K562 (cell line): ENCODE measurements around the gene CYLD. TPM values are rescaled to one million over a fixed set of nuclear protein-coding genes. Genes with fewer than 3 reads are reported as not detected.

Source experiments
- C11orf30 ChIP-seq: fragments of 450-650 bp; IDR thresholded peaks from 2 replicates; pipeline ENCODE4 v1.6.1; 2016; ENCODE audit warnings: low read depth, mild to moderate bottlenecking
- CTCF ChIP-seq, 3 experiments: IDR thresholded peaks in 2 of 3; conservative IDR thresholded peaks in 1 of 3; 2 replicates each; pipeline ENCODE4 v1.5.1; 2011 to 2012; ENCODE audit warnings: low read length in 3 of 3, mild to moderate bottlenecking in 3 of 3, control low read depth in 2 of 3, improper control_type of control experiment in 1 of 3, inconsistent platforms in 1 of 3, low read depth in 1 of 3, mixed read lengths in 1 of 3, moderate library complexity in 1 of 3; ENCODE audit not compliant: insufficient read depth in 2 of 3
- DPF2 ChIP-seq: fragments of 450-650 bp; IDR thresholded peaks from 2 replicates; pipeline ENCODE4 v1.6.1; 2016
- HDGF ChIP-seq: fragments of 450-650 bp; IDR thresholded peaks from 2 replicates; pipeline ENCODE4 v1.6.1; 2016
- ID3 ChIP-seq, 2 experiments: fragments of 250-450 bp in 1 of 2; fragments of 450-650 bp in 1 of 2; sonication (Bioruptor Pico) in 1 of 2; IDR thresholded peaks; 2 replicates each; pipeline versions ENCODE4 v1.6.1 to v1.8.0; 2016 to 2021; ENCODE audit warnings: mild to moderate bottlenecking in 2 of 2, moderate library complexity in 2 of 2, missing compliant biosample characterization in 1 of 2, missing genetic modification characterization in 1 of 2
- MLLT1 ChIP-seq, 2 experiments: fragments of 450-650 bp; IDR thresholded peaks; 2 replicates each; pipeline ENCODE4 v1.6.1; 2016
- RBM17 ChIP-seq: fragments of 200-400 bp; formaldehyde crosslinking; IDR thresholded peaks from 2 replicates; pipeline ENCODE4 v1.6.1; 2017; ENCODE audit warnings: low read depth, mild to moderate bottlenecking, low read length, borderline replicate concordance
- SIN3B ChIP-seq: fragments of 450-650 bp; IDR thresholded peaks from 2 replicates; pipeline ENCODE4 v1.6.1; 2017; ENCODE audit warnings: low read depth, mild to moderate bottlenecking, moderate library complexity
- SMAD2 ChIP-seq: fragments of 150-350 bp; IDR thresholded peaks from 2 replicates; pipeline ENCODE4 v1.6.1; 2014; ENCODE audit warnings: low read depth, mild to moderate bottlenecking, low read length
- SRSF7 ChIP-seq: fragments of 200-400 bp; formaldehyde crosslinking; optimal IDR thresholded peaks from 2 replicates; pipeline ENCODE3; 2017; ENCODE audit warnings: mild to moderate bottlenecking, low read depth, low read length
- THRB ChIP-seq: fragments of 450-650 bp; formaldehyde crosslinking; conservative IDR thresholded peaks from 2 replicates; pipeline ENCODE4 v1.4.0; 2022; ENCODE audit warnings: mild to moderate bottlenecking, missing genetic modification characterization
- ZBTB26 ChIP-seq: fragments of 450-650 bp; formaldehyde crosslinking; IDR thresholded peaks from 2 replicates; pipeline ENCODE4 v1.4.0; 2022; ENCODE audit warnings: missing genetic modification characterization
- ZFX ChIP-seq: sonication (generic); formaldehyde crosslinking; IDR thresholded peaks from 2 replicates; pipeline ENCODE4 v1.8.0; 2022; ENCODE audit warnings: mild to moderate bottlenecking, missing genetic modification reagents, moderate library complexity
- ZNF311 ChIP-seq: fragments of 250-450 bp; sonication (Bioruptor Pico); IDR thresholded peaks from 2 replicates; pipeline ENCODE4 v1.4.0; 2020; ENCODE audit warnings: mild to moderate bottlenecking, moderate library complexity
- ZNF436 ChIP-seq: fragments of 250-450, 450-650 bp; sonication (Bioruptor Pico); formaldehyde crosslinking; IDR thresholded peaks from 2 replicates; pipeline ENCODE4 v1.7.0; 2020; ENCODE audit warnings: mild to moderate bottlenecking
- ZNF589 ChIP-seq: fragments of 200-800 bp; sonication (Bioruptor generic); IDR thresholded peaks from 2 replicates; pipeline ENCODE4 v1.6.1; 2016; ENCODE audit warnings: low read depth, missing genetic modification characterization, missing compliant biosample characterization
- ZNF766 ChIP-seq: fragments of 200-800 bp; sonication (Bioruptor generic); conservative IDR thresholded peaks from 2 replicates; pipeline ENCODE4 v1.6.1; 2016; ENCODE audit warnings: missing genetic modification characterization, missing compliant biosample characterization
- ZNF778 ChIP-seq: fragments of 450-650 bp; formaldehyde crosslinking; IDR thresholded peaks from 2 replicates; pipeline ENCODE4 v1.4.0; 2020; ENCODE audit warnings: mild to moderate bottlenecking, moderate library complexity
- polyA plus RNA-seq, 8 experiments: library from polyadenylated mRNA; depleted of rRNA in 4 of 8; stranded (reverse) in 5 of 8; unstranded in 3 of 8; fragments of >200 nt; fragmentation: Nextera tagmentation in 2 of 8; fragmentation: Illumina TruSeq in 1 of 8; extraction: Ambion mirVana in 2 of 8; extraction: Trizol in 1 of 8; gene quantifications; 2 replicates each; pipeline versions ENCODE4 v1.2.1 to v1.2.3, GENCODE V29; 2011 to 2014; ENCODE audit warnings: inconsistent platforms in 1 of 8, missing spikeins in 1 of 8
- total RNA-seq, 7 experiments: library from RNA; depleted of rRNA in 6 of 7; stranded (reverse); fragments of >200 nt in 6 of 7; fragmentation: Illumina TruSeq in 2 of 7; extraction: Trizol in 2 of 7; gene quantifications; 2 replicates each; pipeline versions ENCODE4 v1.2.1 to v1.2.3, GENCODE V29; 2011 to 2021; ENCODE audit warnings: low replicate concordance in 1 of 7
- TF ChIP-seq, protein P1 (sequence below): fragments of 450-650 bp; IDR thresholded peaks from 2 replicates; pipeline ENCODE4 v1.6.1; 2016; ENCODE audit warnings: antibody characterized with exemption

The CYLD gene
- total and polyA plus RNA-seq, 9 of the 15 experiments (the other 6 are each of a cell fraction or from before 2014, with no cell fraction given): 3.4 to 7.4 (median 5.3) TPM

GRCh38 chr16:50741781-50742575 lies at the start of gene CYLD (continued):
- TF ChIP-seq RBM17 (no peak), SRSF7 (no peak), SMAD2 (no peak), ZBTB26 (CRISPR knock-in tag) (no peak), DPF2 (no peak), ZNF766 (CRISPR knock-in tag) (no peak), ZFX (CRISPR knock-in tag) (peak; percentile 17; the same call in 1 of the 2 replicates), ZNF778 (no peak), CTCF (IDR thresholded peaks at IDR 0.05 in 2 of 3, conservative IDR thresholded peaks at IDR 0.05 in 1 of 3; ENCODE audit: insufficient read depth in 2 of 3, low read depth in 1 of 3, low read length in 3 of 3) (peak in 1 of 3 experiments; percentile 11; a peak in 1 of 6 replicates), MLLT1 (IDR thresholded peaks at IDR 0.05) (peak in 1 of 2 experiments; percentile 87; a peak in 2 of 4 replicates), ZNF589 (CRISPR knock-in tag) (no peak), ZNF436 (CRISPR knock-in tag) (no peak), C11orf30 (peak; percentile 25; the same call in 1 of the 2 replicates), ZNF311 (CRISPR knock-in tag) (no peak), ID3 (CRISPR knock-in tag; IDR thresholded peaks at IDR 0.05) (no peak), ID3 (tag; IDR thresholded peaks at IDR 0.05) (no peak), THRB (CRISPR knock-in tag) (no peak), HDGF (0 out of 2 replicates have a peak, but pooled peaks have one; percentile 37), SIN3B (0 out of 2 replicates have a peak, but pooled peaks have one; percentile 40)
- TF ChIP-seq, protein P1, sequence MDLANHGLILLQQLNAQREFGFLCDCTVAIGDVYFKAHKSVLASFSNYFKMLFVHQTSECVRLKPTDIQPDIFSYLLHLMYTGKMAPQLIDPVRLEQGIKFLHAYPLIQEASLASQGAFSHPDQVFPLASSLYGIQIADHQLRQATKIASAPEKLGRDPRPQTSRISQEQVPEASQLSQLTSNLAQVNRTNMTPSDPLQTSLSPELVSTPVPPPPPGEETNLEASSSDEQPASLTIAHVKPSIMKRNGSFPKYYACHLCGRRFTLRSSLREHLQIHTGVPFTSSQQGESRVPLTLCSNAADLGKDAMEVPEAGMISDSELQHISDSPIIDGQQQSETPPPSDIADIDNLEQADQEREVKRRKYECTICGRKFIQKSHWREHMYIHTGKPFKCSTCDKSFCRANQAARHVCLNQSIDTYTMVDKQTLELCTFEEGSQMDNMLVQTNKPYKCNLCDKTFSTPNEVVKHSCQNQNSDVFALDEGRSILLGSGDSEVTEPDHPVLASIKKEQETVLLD: no peak
